H1 (cell line): ENCODE results near the gene NSD2.

Experiments
- BACH1 ChIP-seq: IDR thresholded peaks from 2 replicates; pipeline ENCODE4 v1.6.1; 2012; ENCODE audit warnings: low read length, improper control_type of control experiment
- CREB1 ChIP-seq: IDR thresholded peaks from 2 replicates; pipeline ENCODE4 v1.6.1; 2012; ENCODE audit warnings: inconsistent platforms
- HDAC6 ChIP-seq: IDR thresholded peaks from one replicate; pipeline ENCODE4 v1.7.1; 2012; ENCODE audit warnings: low read depth, mild to moderate bottlenecking, inconsistent platforms, low read length, moderate library complexity
- MAFK ChIP-seq: IDR thresholded peaks from 2 replicates; pipeline ENCODE4 v1.6.1; 2012; ENCODE audit warnings: low read depth, mild to moderate bottlenecking, improper control_type of control experiment, low read length
- POLR2A ChIP-seq, 2 experiments: IDR thresholded peaks; 1 replicate in 1 of 2; 2 replicates in 1 of 2; pipeline ENCODE4 v1.6.1; 2011; ENCODE audit warnings: low read depth in 2 of 2, low read length in 2 of 2, mild to moderate bottlenecking in 2 of 2; ENCODE audit errors: control extremely low read depth in 1 of 2
- POLR2AphosphoS5 ChIP-seq: IDR thresholded peaks from 2 replicates; pipeline ENCODE4 v1.6.1; 2011; ENCODE audit warnings: low read depth, low read length
- SAP30 ChIP-seq: fragments of 300-600 bp; sonication (generic); IDR thresholded peaks from 2 replicates; pipeline ENCODE4 v1.7.1; 2012; ENCODE audit warnings: low read length, moderate library complexity, mild to moderate bottlenecking, inconsistent platforms; ENCODE audit not compliant: insufficient read depth, insufficient replicate concordance
- SP1 ChIP-seq: IDR thresholded peaks from 2 replicates; pipeline ENCODE4 v1.6.1; 2011; ENCODE audit warnings: low read depth, low read length
- SP2 ChIP-seq: IDR thresholded peaks from 2 replicates; pipeline ENCODE4 v1.6.1; 2012; ENCODE audit warnings: mild to moderate bottlenecking, low read length, inconsistent platforms
- ZNF274 ChIP-seq: IDR thresholded peaks from 2 replicates; pipeline ENCODE4 v1.7.0; 2012; ENCODE audit warnings: low read length, borderline replicate concordance; ENCODE audit errors: extremely low read depth
- TF ChIP-seq, protein P1 (sequence below), 3 experiments: IDR thresholded peaks; 1 replicate in 2 of 3; 2 replicates in 1 of 3; pipeline versions ENCODE4 v1.5.1 to v1.6.1; 2011; ENCODE audit warnings: low read length in 3 of 3, mild to moderate bottlenecking in 3 of 3, inconsistent platforms in 2 of 3, low read depth in 1 of 3, moderate library complexity in 1 of 3; ENCODE audit not compliant: insufficient read depth in 1 of 3; ENCODE audit errors: control extremely low read depth in 1 of 3
- TF ChIP-seq, protein P2 (sequence below): IDR thresholded peaks from 2 replicates; pipeline ENCODE4 v1.6.1; 2012; ENCODE audit warnings: inconsistent platforms
- TF ChIP-seq, protein P3 (sequence below): IDR thresholded peaks from 2 replicates; pipeline ENCODE4 v1.6.1; 2012; ENCODE audit warnings: inconsistent platforms

DNA sequence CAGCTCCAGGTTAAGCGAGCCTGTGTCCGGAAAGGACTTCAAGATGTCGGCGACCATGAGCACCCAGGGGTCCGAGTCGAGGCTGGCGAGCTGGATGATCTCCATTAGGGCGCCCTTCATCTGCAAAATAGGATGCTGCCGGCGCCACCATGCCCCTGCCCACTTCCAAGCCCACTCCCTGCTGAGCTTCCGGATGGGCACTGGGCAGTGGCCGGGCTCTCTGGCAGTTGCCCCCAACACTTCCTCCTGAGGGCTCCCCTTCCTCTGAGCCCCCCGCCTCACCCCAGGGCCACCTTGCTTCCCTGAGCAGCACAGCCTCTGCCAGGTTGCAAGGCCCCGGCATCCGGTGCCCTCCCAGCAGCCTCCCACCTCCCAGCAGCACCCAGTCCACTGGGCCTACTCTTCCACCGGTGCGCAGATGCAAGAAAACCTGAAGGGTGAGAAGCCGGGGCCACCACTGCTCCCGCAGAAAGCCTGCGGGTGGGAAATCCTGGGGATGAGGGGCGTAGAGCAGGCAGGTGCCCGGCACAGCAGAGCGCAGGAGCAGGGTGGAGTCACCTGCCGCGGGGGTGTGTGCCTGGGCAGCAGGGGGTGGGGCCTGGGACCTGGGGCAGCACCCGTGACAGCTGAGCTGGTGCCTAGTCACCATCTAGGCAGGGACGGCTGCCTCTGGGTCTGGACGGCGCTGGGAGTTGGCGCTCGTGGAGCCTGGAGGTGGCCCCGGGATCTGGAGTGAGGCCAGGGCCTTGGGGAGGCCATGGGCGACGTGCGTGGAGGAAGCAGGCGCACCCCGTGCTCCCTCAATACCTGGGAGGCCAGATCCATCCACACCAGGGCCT lies 120.6 kb downstream of the NSD2 start:
- TF ChIP-seq POLR2A (IDR thresholded peaks at IDR 0.05; ENCODE audit: control extremely low read depth in 1 of 2, low read depth in 2 of 2, low read length in 2 of 2) (no peak), POLR2AphosphoS5 (no peak), BACH1 (no peak), ZNF274 (no peak), HDAC6 (no peak), SP1 (no peak), CREB1 (no peak), SP2 (no peak), MAFK (no peak), SAP30 (no peak)
- TF ChIP-seq, protein P1, sequence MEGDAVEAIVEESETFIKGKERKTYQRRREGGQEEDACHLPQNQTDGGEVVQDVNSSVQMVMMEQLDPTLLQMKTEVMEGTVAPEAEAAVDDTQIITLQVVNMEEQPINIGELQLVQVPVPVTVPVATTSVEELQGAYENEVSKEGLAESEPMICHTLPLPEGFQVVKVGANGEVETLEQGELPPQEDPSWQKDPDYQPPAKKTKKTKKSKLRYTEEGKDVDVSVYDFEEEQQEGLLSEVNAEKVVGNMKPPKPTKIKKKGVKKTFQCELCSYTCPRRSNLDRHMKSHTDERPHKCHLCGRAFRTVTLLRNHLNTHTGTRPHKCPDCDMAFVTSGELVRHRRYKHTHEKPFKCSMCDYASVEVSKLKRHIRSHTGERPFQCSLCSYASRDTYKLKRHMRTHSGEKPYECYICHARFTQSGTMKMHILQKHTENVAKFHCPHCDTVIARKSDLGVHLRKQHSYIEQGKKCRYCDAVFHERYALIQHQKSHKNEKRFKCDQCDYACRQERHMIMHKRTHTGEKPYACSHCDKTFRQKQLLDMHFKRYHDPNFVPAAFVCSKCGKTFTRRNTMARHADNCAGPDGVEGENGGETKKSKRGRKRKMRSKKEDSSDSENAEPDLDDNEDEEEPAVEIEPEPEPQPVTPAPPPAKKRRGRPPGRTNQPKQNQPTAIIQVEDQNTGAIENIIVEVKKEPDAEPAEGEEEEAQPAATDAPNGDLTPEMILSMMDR (IDR thresholded peaks at IDR 0.05; ENCODE audit: control extremely low read depth in 1 of 3, insufficient read depth in 1 of 3, low read depth in 1 of 3, low read length in 3 of 3) = no peak
- TF ChIP-seq, protein P2, sequence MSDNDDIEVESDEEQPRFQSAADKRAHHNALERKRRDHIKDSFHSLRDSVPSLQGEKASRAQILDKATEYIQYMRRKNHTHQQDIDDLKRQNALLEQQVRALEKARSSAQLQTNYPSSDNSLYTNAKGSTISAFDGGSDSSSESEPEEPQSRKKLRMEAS = no peak
- TF ChIP-seq, protein P3, sequence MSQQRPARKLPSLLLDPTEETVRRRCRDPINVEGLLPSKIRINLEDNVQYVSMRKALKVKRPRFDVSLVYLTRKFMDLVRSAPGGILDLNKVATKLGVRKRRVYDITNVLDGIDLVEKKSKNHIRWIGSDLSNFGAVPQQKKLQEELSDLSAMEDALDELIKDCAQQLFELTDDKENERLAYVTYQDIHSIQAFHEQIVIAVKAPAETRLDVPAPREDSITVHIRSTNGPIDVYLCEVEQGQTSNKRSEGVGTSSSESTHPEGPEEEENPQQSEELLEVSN = no peak
